ENCODE results near the gene ZNF474.
"Not testable (repeated sequence)": the region's sequence is repeated elsewhere in the genome, so short reads cannot be mapped to it uniquely, and the experiment has no call there.

The ZNF474 gene

DNA sequence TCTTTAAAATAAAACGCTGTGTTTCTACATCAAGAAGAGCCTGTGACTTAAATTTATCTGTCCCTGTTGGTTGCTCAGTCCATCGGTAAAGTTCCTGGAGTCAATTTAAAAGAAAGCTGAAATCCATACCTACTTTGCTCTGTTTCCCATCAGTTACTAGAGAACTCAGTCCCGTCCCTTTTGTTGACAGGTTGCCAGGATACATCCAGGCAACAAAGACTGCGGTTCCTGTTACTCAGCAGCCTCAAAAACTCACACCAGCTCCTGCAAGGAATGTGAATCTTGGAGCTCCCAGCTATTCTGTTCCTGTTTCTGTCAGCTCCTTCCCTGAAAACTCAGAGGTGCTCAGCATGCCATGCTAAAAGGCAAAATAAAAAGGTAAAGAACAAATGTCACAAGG is at the start of gene ZNF474:
Gene ZNF474, plus strand, starts transcription at position 241 of the 400 bp plus-strand sequence. CDS start 22,445 bp downstream, outside the sequence.
- no peak for DNase-seq (ENCODE audit: low read depth)

DNA sequence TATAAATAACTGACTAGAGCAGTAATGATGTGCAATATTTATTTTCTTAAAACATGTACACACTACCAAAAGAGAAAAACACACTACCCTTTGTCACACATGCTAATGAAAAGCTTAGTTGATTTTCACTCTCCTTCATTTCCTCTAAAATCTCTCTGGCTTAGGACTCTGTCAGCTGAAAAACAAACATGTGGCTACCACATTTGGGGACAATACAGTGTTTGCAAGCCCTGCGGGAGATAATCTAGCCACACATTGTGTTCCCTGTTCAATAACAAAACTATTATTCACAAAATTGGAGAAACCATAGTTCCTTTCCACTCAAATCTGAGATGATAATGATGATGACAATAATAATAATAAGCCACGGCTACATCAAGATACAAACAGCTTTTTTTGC is 47.8 kb upstream of the ZNF474 start:
- DNase-seq (ENCODE audit: low read depth): no peak

DNA sequence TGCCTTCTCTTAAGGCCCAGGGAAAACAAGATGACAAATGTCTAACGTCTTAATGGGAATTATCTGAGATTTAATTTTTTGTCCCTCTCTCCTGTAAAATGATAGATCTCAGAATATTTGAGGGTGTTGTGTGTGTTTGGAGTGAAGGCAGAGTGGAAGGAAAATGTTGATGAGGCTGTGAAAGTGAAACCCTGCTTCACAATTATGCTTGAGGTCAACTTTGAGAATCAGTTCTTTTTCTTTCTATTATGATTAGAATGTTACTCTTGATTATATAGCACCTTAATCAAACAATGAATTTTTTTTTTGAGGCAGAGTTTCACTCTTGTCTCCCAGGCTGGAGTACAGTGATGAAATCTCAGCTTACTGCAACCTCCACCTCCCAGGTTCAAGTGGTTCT is 45.8 kb upstream of the ZNF474 start:
- no peak for DNase-seq (ENCODE audit: low read depth)

DNA sequence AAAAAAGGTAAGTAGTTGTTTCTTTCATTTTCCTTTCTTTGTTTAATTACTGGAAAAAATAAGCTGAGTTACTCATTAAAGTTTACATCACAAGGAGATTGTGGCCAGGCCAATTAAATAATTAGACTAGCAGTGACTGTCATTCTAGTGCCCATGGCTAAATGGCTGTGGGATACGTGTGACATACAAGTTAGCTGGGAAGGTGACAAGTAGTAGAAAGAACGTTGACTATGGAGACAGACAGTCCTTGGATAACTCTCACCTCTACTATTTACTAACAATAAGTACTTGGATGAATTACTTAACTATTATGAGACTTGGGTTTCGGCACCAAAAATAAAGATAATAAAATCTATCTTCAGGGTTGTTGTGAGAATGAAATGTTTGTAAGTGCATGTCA is 44.3 kb upstream of the ZNF474 start:
- DNase-seq (ENCODE audit: low read depth): no peak

DNA sequence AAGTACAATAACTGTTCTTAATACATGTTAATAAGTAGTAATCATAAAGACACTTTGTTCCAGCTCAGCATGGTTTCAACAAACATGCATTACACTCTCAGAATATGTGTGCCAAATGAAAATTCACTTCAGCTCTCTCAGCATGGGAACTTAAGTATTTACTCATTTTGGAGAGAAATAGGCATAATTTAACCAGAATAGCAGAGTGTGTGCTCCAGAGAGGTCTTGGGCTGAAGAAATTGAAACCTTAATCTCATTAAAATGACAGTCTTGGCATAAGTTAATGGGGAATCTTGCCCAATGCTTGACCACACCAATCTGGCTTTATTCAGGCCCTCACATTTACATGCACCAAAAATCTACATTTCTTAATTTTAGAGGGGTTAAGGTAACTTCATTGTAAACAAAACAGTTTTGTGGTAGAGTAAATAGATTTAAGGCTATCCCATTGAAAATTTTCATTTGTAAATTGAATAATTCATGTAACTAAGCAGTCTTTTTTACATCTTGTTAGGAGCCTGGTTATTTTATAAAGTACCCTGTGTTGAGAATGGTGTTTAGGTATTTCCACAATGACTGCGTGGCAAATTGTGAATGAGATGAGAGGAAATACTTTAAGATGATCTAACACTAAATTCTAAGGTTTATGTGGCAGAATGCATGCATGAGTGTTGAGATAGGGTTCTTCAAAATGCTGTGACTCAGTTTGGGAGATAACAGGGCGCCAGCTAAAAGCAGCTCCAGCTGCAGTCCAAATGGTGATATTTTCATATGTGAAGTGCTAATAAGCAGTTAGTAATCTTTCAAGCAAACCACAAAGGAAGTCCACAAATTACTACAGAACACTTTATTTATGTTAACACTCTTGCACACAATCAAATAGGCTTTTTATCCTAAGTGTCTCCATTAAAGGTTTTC is 40.0 kb upstream of the ZNF474 start:
- no peak for DNase-seq (ENCODE audit: low read depth)

DNA sequence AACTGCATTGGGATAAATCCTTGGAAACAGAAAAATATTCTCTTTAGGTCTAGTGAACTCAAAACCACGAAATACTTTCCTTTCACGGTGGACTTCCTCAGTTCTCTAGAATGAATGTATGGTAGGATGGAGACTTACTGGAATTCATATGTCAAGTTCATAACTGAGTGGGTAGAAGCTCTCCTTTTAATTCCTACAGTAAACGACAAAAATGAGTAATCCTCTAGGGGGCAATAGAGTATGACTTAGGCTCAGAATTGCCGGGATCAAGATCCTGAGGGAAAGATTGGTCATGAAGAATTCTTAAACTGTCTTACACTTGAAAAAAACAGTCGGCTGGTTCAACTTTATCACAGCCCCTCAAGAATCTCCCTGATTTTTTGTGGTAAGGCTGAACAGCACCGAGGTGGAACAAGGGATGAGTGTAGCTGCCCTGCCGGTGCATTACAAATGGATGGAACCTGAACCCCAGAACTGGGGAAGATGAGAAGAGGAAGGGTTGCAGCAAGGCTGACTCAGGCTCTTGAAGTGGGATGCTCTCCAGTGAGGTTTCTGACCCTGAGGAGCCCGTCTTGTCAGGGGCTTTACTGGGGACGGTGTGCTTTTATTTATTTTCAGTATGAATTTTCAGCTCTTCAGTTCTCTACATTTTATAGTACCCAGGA is 37.3 kb upstream of the ZNF474 start:
- no peak for DNase-seq (ENCODE audit: low read depth)

DNA sequence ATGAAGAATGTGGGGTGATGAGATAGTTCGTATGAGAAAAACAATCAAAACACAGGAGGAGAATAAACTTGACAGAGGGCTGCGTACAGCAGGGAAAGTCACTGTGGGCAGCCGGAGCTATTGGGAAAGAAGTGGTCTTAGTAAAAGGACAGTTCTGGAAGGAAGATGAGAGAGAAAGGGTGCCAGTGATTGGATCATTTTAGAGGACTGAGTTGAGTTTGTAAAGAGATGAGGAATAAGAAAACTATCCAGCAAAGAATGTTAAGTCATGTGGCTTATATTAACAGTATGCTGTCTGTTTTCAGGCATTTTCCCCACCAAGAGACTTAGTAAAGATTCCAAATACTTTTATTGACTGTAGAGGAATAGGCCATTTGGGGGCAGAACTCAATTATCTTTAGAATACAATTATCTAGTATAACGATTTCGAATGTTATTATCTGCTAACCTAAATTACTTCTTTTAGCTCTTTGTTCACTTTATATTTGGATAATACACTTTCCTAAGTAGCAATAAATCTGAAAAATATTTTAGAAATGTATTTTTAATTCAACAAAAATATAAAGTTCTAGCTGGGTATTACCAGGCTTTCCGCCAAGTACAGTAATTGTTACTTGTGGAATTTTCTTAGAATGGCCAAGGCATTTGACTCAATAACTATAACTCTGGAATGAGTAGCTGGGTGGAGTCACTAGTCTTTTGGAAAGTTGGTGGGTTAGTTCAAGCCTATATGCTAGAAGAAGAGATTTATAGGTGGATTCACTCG is 35.7 kb upstream of the ZNF474 start:
- DNase-seq (ENCODE audit: low read depth): no peak

DNA sequence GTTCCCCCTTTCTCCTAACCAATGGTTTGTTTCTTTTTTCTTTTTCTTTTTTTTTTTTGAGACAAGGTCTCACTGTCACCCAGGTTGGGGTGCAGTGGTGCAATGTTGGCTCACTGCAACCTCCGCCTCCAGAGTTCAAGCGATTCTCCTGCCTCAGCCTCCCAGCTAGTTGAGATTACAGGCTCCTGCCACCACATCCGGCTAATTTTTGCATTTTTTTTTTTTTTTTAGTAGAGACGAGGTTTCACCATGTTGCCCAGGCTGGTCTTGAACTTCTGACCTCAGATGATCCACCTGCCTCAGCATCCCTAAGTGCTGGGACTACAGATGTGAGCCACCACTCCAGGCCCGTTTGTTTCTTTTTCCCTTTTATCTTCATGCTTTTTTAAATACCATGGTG is 35.1 kb upstream of the ZNF474 start:
- DNase-seq (ENCODE audit: low read depth): not testable (repeated sequence)

DNA sequence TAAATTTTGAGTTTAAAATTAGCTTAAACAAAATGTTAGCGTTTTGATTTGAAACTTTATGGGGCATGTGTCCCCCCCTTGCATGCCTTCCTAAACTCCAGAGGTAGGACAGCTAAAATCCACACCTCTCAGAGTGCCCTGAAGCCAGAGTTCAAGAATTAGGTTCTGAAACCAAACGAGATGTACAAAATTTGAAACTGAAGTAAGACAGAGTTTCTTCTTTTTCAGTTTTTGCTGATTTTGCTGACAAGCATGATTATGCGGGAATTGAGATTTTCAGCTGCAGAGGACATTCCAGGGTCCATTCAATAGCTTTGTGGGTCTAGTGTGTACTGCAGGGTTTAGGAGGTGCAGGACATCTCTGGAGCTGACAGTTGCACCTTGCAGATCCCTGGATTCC is 34.2 kb upstream of the ZNF474 start:
- no peak for DNase-seq (ENCODE audit: low read depth)

DNA sequence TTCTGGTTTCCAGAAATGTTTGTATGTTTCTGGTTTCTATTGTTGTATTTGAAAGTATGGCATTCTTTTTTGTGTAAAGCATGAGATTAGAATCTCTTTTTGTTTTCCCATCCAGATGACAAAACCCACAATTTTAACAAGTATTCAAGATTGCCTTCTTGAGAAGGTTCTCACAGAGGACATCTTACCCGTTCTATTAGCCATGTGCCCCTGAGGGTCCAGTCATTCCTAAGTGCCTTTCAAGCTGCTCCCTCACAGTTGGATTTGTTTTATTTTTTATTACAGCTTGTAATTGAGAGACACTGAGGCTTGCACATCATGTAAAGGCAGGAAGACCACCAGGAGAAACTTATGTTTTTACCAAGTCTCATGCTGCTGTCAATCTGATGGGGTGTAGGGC is 32.0 kb upstream of the ZNF474 start:
- no peak for DNase-seq (ENCODE audit: low read depth)

DNA sequence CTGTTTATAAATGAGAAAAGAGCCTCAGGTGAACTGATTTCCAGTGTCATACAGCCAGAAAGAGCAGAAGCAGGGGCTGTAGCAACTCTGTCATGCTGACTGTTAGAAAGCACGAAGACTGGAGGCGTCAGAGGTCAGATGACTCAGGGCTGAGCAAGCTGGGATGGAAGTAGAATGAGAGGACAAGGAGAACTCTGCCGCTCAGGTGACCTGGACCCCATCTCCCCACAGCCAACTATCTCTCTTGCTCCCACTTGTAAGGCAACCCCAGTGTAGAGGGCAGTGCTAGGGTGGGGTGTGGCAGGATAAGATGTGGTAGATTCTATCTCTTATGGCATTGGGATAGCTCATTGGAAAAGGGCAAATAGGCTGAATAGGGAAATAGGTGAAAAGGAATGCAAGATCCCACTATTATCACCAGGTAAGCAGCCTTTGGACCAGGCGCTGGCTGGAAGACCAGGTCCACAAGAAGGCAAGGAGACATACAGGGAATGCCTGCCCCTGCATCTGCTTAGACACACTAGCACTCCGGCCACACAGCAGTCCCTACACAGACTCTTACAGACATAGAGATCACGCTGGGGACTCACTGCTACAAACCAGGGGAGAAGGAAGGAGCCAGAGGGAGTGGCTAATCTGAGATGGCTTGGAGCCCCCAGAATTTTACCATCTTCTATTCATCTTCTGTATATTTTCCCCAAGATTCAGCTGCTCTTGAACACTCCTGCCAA is 30.1 kb upstream of the ZNF474 start:
- DNase-seq (ENCODE audit: low read depth): no peak

DNA sequence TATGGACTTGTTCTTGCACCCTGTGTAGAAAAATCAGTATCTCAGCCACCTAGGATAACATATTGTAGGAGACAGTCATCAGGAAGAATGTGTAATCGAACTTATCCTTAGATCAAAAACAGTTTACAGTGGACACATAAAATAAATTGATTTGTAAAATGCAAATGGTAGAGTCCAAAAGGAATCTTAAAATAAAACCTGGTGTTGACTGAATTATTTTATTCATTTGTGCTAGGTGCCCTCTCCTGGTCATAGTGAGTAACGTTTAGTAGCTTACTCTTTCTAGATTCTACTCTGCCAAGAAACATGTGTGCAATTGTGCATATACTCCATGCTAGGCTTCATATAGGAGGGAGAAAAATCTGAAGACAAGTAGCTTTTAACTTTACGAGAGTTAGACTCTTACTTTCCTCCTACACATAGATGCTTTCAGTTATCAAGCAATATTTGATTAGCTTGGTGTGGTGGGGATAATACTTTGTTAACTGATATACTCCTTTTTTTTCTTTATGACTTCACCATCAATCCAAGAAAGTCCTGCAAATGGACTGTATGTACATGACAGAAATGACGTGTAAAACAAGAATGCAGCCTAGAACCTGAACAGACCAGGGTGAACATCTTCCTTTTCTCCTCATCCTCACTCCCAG is 27.6 kb upstream of the ZNF474 start:
- DNase-seq (ENCODE audit: low read depth): no peak

DNA sequence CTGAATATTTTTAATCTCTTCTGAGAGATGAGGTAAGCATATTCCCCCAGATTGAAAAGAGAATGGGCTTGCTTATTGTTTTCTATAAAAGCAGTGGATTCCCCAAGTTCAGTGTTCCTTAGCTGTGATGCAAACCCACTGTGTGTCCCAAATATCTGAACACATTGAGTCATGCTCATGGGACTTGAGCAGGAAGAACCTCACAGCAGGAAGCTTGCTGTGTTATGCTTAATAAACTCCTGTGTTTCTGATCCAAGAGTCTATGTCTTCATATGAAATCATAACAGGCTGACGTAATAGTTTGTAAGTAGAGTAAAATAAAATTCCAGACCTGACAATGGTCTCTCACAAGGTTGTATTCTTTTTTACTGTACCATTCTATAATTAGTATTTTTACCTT is 26.5 kb upstream of the ZNF474 start:
- DNase-seq (ENCODE audit: low read depth): no peak

DNA sequence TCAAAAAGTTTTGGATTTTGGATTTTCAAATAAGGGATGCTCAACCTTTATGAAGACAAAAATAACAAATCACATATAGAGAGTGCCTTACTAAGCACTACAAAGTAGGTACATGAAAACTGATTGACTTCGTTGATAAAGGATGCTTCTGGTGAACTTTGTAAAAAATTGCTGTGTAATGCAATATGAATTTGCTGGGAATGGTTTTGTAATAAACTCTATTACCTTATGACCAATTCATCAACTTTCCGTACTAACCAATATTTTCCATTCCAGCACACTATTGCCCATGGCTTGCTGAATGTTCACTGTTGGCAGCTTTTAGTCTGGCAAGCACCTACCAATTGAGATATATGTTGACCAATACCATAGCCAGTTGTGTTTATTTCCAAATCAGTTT is 23.4 kb upstream of the ZNF474 start:
- DNase-seq (ENCODE audit: low read depth): no peak

DNA sequence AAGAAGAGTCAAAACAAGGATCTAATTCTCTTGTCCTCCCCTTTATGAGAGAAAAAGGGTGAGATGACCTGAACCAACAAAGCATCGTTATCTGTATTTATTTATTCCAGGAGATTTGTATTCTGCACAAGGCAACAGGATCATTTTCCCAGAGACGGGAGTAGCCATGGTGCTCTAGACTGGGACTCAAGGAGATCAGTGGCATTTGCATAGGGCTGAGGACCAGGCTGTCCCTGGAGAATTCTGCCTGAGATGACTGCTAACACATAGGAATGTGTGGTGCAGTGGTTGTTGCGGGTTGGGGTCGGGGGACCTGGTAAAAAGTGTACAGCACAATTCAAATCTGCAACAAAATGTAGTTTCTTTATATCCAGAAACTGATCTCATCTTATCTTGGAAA is 22.3 kb upstream of the ZNF474 start:
- no peak for DNase-seq (ENCODE audit: low read depth)

DNA sequence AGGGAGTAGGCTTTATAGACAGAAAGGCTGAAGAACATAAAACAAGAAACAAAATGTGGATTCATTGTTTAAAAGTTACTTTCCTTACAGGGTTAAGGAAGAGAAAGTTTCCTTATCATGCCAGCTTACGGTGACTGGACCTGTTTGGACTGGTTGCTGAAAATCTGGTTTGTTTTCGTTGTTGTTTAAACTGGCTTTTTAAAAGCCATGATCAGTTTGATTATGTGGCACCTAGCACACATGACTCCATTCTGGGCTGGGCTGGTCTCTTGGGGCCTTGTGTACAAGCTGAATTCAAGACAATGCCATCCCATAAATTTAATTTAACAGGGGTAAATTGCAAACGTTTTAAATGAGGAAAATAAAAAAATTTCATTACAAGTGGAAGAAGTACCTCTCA is 18.4 kb upstream of the ZNF474 start:
- no peak for DNase-seq (ENCODE audit: low read depth)

DNA sequence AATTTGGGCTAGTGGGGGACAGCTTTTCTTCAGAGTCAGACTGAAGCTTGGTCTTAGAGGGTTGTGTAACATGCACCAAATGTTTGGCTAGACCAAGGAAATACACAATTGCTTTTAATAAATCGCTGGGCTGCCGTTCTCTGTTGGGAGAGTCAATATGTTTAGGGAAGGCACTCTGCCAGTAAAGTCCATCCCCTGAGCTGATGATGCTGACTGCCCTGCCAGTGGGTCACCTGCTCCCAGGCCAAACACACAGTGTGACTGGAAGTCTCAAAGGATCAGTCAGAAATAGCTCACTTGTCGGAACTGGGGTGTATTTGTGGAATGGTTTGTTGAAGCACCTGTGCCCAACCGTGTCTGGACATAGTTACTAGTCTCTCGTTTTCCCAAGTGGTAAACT is 17.9 kb upstream of the ZNF474 start:
- no peak for DNase-seq (ENCODE audit: low read depth)

DNA sequence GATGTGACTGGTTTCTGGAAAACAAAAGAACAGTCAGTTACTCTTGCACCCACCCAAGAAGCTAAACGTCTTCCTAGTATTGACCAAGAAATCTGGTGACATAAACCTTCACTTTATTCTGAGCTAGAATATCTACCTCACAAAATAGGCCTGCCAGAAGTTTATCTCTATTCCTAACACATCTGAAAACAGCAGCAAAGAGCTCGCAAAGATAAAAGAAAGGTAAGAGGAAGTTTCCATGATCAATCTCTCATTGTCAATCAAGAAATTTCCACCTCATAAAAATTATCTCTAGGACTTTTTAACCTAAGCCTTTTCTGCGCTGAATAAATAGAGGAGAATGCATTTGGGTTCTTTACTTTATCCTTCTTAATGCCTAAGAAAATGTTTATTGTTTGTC is 17.3 kb upstream of the ZNF474 start:
- no peak for DNase-seq (ENCODE audit: low read depth)

DNA sequence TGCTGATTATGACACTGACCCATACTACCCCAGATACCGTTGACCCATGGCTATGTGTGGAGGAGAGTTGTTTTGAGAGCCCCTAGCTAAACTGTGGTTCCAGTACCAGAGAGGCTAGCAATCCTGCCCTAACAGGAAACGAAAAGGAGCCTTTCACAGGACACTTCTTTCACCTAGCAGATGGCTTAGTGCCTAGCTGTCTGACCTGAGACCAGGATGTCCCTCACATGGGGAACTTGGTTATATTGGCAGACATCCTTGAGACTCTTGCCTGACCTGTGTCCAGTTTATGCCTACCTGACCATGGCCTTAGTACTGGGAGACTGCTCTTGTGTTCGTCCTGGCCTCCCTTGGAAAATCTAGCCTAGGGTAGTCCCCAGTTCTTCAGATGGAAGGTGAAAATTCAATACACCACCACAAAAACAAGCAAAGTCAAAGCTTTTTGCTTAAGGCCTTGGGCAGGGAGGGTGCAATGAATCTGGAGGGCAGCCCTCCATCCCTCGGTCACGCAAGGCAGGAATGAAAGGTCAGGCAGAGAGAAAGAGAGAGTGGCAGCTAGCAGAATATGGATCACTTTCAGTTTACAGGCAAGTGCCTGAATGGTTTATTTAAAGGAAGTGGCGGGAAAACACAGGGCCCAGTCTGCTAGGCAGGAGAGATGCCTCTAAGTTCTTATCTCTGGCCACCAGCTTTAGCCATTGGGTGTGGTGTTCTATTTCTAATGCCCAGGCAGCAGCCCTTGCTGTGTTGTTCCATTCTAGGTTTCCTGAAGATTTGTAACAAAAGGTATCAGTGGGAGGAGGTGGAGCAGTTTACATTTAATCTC is 16.4 kb upstream of the ZNF474 start:
- DNase-seq (ENCODE audit: low read depth): no peak

DNA sequence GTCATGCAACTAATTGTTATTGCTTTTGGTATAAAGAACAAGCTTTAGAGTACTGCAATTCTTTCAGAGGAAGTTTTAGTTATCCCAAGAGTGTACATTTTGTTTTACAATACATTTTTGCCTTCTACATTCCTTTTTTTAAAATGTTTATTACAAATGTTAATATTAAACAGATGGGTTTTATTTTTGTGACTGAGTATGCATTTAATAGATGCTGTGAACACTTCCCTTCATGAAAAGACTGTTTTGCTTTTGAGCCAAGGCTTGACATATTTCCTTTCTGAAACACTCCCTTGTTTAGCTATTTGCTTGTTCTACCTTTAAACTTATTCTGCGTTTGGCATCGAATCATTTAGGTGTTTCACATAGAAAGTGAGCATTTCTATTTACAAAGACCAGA is 14.8 kb upstream of the ZNF474 start:
- DNase-seq (ENCODE audit: low read depth): no peak

Measured in activated T-cell treated with anti-CD3 and anti-CD28 coated beads for 48 hours (primary cell).